Measurements from ENCODE around the gene QRFP.

QRFP gene

DNA sequence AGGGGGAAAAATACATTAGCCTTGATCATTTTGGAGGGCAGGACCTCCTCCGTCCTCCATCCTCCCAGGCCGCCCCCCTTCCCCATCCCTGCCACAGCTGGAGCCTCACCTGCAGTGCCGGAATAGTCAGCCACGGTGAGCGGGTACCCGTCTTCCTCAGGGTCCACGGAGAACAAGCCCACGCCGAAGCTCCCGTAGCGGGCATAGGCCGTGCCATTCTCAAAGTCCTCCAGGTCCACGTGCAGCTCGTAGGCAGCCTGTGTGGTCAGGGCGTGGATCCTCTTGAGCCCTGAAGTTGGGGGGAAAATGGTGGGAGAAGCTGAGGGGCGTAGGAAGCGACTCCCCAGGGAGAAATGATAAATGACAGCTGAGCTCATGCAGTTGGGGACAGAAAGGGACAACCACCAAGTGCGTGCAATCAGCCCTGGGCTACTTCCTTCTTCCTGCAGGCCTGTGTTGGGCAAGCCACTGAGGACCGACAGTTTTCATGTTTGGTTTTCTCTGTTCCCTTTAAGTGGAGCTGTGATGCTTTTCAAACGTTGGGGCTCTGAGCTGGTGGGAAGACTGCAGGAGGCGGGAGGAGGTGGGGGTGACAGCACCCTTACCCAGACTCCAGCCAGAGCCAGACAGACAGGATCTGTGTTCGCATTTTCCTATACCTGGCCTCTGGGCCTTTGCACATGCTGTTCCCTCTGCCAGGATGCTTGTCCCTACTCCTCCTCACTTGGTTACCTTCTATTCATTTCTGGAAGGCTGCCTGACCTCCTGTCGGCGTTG, 8.7 kb upstream of the QRFP start:
- no peak for DNase-seq (ENCODE audit: extremely low read depth in 1 of 2, low read depth in 1 of 2)

GRCh38 chr9:130904070-130905044, 7.7 kb upstream of the QRFP start:
- no peak for DNase-seq (ENCODE audit: extremely low read depth in 1 of 2, low read depth in 1 of 2)

- DNase-seq (ENCODE audit: extremely low read depth in 1 of 2, low read depth in 1 of 2): no peak
Measured at GRCh38 chr9:130903194-130904069, 6.8 kb upstream of the QRFP start.

DNA sequence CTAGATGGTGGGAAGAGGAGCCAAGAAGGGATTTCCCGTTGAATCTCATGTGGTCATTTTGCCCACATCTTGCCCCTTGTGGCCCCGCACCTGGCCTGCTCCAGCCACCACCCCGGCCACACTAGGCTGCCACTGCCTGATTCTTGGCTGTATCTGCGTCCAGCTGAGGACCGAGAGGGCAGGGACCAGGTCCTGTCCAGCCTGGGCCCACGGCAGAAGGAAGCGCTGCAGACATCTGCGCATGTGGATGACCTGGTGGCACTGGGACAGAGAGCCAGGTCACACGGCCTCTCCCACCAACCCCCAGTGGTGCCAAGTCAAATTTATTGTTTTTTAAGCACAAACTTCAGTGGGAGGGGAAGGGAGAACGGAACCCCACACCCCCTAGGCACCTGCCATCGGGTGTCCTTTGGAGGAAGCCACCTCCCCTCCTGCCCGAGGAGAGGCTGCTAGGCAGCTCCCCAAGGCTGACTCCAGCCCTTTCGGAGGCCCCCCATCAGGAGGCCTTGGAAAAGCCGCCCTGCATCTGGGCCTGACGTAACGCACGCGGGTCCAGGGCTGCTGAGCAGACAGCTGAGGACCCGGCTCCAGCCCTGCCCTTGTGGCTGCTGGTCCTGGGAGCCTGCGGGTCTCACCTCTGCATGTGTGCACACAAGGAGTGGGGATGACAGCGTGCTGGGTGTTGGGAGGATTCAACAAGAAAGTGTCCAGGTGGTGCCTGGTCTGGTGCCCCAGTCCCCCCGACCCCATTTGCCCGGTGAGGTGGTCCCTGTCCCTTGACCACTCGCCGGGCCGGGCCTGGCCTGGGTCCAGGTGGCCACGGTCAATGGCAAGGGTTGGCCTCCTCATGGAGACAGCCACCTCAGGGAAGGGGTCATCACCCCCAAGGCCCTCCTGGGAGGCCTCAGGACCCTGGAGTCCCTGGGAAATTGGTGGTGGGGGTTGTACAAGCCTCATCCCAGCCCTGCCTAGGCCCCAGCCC, 5.9 kb upstream of the QRFP start:
- no peak for DNase-seq (ENCODE audit: extremely low read depth in 1 of 2, low read depth in 1 of 2)

DNA sequence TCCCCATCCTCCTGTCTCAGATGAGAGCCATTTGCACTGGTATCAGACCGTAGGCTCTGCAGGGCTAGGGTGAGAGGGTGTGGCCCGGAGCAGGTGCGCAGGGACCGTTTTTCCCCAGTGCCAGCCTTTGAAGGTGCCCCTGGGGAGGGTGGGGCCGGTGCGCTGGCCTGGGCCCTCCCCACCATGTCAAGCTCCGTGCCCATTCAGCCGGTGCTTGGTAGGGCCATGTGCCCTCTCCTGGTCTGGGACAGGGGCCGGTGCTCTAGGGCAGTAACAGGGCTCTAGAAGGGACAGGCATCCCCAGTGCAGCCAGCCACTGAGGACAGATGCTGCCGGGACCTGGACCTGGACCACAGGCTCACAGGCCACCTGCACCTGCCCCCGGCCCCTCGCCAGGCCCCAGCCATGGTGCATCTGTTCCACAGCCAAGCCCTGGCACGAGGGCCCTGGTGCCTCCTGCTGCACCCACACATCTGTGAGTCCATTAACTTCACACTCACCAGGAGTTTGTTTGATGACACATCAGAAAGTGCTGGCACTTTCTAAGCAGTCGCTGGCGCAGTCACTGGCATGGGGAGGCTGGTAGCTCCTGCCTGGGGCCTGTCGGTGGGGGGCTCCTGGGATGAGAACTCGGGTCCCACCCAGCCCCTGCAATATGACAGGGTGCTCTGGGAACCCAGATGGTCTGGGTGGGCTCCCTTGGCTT, 5.0 kb upstream of the QRFP start:
- DNase-seq (ENCODE audit: extremely low read depth in 1 of 2, low read depth in 1 of 2): no peak

DNA sequence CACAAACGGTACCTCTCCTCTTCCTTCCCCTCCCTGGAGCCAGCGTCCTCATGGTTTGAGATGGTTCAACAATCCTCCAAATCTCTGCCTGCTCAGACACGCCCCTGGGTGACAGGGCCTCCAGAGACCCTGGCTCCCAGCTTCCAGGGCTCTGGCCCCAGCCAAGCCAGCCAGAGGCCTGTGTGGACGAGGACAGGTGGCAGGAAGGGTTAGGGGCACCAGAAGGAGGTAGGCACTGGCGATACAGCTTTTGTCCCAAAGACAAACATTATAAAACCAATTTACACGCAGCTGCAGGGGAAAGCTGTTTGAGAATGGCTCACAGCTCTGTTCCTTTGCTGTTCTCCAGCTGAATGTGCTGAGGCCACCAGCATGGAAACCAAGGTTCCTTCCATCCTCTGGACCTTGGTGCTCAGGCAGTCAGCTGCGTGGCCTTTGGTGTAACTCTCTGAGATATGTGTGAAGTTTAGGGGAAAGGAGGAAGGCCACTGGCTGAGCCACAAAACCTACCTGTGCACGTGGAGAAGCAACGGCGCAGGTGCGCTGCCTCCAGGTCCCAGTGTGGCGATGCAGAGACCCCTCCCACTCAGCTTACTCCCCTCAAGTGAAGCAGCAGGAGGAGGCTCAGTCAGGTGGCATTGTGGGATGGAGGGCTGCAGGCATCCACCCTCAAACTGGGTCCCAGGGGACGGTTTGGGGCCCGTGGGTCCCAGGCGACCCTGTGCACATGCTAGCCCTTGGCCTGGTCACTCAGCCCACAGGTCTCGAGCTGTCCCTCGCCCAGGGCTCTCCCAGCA, 4.3 kb upstream of the QRFP start:
- DNase-seq (ENCODE audit: extremely low read depth in 1 of 2, low read depth in 1 of 2): no peak

GRCh38 chr9:130899051-130899748, 2.6 kb upstream of the QRFP start:
- no peak for DNase-seq (ENCODE audit: extremely low read depth in 1 of 2, low read depth in 1 of 2)

- DNase-seq (ENCODE audit: extremely low read depth in 1 of 2, low read depth in 1 of 2): no peak
Measured at GRCh38 chr9:130898552-130898852, 1.9 kb upstream of the QRFP start.

GRCh38 chr9:130897848-130898551, 1.4 kb upstream of the QRFP start:
- DNase-seq (ENCODE audit: extremely low read depth in 1 of 2, low read depth in 1 of 2): no peak

DNA sequence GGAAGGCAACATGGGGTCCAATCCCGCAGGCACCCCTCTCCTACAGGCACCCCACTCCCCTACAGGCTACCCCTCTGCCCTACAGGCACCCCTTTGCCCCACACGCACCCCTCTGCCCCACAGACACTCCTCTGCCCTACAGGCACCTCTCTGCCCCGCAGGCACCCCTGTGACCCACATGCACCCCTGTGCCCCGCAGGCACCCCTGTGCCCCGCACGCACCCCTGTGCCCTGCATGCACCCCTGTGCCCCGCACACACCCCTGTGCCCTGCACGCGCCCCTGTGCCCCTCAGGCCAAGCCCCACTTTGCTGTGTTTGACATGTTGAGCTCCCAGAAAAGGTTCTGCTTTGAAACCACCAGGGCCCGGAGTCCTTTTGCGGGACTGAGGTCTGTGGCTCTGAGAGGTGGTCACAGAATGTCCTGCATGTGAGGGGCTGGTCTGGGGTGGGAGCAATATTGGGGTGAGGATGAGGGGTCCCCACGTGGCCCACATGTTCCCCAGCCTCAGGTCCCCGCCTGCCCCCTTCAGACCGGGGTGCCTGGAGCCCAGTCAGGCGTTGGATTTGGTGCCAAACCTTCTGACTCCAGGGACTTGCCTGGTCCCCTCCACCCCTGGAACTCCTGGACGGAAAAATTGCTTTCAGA, 616 bp upstream of the QRFP start:
- DNase-seq (ENCODE audit: extremely low read depth in 1 of 2, low read depth in 1 of 2): no peak

- no peak for DNase-seq (ENCODE audit: extremely low read depth in 1 of 2, low read depth in 1 of 2)
Measured at GRCh38 chr9:130895481-130896232, 955 bp downstream of the QRFP start.

DNA sequence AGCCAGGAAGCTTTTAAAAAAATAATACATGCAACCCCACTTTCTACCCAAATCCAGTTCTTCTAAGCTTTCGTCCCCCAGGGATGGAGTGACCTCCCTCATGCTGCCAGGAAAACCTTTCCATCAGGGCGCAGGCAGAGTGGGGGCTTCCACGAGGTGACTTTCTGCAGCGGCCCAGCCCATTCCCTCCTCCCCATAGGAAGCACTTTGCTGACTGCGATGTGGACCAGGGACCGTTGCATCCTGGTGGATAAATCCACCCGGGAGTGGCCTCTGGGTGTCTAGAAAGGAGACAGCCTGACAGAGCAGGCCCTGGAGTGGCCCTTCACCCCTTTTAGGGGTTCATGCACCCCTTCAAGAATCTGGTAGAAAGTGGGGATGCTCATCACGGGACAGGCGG, 1.6 kb downstream of the QRFP start:
- DNase-seq (ENCODE audit: extremely low read depth in 1 of 2, low read depth in 1 of 2): no peak

DNA sequence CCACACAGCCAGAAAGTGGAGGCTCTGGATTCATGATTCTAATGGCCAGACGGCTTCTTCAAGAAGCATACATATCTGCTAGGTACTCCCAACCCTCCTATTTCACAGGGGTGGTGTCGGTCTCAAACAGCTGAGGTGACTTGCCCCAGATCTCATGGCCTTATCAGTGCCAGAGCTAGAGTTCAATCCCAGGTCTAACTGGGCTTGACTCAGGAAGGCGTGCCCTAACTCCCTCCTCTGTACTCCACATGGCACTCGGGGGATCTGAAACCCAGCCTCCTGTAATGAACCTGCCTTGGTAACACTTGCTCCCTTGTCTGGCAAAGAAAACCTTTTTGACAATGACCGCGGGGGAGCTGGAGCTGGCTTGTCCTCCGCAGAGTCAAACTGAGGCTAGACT, 2.1 kb downstream of the QRFP start:
- DNase-seq (ENCODE audit: extremely low read depth in 1 of 2, low read depth in 1 of 2): no peak

- no peak for DNase-seq (ENCODE audit: extremely low read depth in 1 of 2, low read depth in 1 of 2)
Measured at GRCh38 chr9:130893341-130894101, 3.1 kb downstream of the QRFP start.

GRCh38 chr9:130892477-130893304, 3.9 kb downstream of the QRFP start:
- no peak for DNase-seq (ENCODE audit: extremely low read depth in 1 of 2, low read depth in 1 of 2)

Measured in stimulated activated CD8-positive, alpha-beta memory T cell treated with anti-CD3 and anti-CD28 coated beads, Interleukin-7, amount 100 ng/mL, for 48 hours (primary cell).